Smooth muscle cell (in vitro differentiated cells): ENCODE measurements around the gene HOGA1. TPM values are rescaled to one million over a fixed set of nuclear protein-coding genes. Genes with fewer than 3 reads are reported as not detected.
"Not testable (repeated sequence)": the region's sequence is repeated elsewhere in the genome, so short reads cannot be mapped to it uniquely, and the experiment has no call there.

Experiments
- DNase-seq: peaks from one replicate; lab custom pipeline; 2025; ENCODE audit not compliant: unreplicated experiment; lab: John Stamatoyannopoulos, UW
- H2AFZ ChIP-seq: fragments of 200-600 bp; sonication (generic); 2 replicates; pipeline ENCODE4 v1.6.0; 2016; ENCODE audit warnings: antibody characterized with exemption, low read depth, mild to moderate bottlenecking
- H3F3A ChIP-seq: fragments of 200-600 bp; sonication (generic); 2 replicates; pipeline ENCODE4 v1.6.0; 2017; ENCODE audit warnings: antibody characterized with exemption, low read depth
- H3K27ac ChIP-seq: fragments of 200-600 bp; sonication (generic); 2 replicates; pipeline ENCODE4 v1.5.1; 2016; ENCODE audit warnings: low read depth, mild to moderate bottlenecking
- H3K27me3 ChIP-seq: fragments of 200-600 bp; sonication (generic); 2 replicates; pipeline ENCODE4 v1.6.1; 2016; ENCODE audit warnings: low read depth, mild to moderate bottlenecking
- H3K36me3 ChIP-seq: fragments of 200-600 bp; sonication (generic); 2 replicates; pipeline ENCODE4 v1.5.1; 2016; ENCODE audit warnings: low read depth
- H3K4me1 ChIP-seq: fragments of 200-600 bp; sonication (generic); 2 replicates; pipeline ENCODE4 v1.5.1; 2016; ENCODE audit warnings: low read depth
- H3K4me2 ChIP-seq: fragments of 200-600 bp; sonication (generic); 2 replicates; pipeline ENCODE4 v1.6.0; 2016; ENCODE audit warnings: mild to moderate bottlenecking
- H3K4me3 ChIP-seq: fragments of 200-600 bp; sonication (generic); 2 replicates; pipeline ENCODE4 v1.5.1; 2016; ENCODE audit warnings: mild to moderate bottlenecking
- H3K79me2 ChIP-seq: fragments of 200-600 bp; sonication (generic); 2 replicates; pipeline ENCODE4 v1.6.0; 2016; ENCODE audit warnings: low read depth, mild to moderate bottlenecking
- H3K9ac ChIP-seq: fragments of 200-600 bp; sonication (generic); 2 replicates; pipeline ENCODE4 v1.6.0; 2016; ENCODE audit warnings: low read depth
- H3K9me3 ChIP-seq: fragments of 200-600 bp; sonication (generic); replicated peaks from 2 replicates; pipeline ENCODE4 v1.5.1; 2016; ENCODE audit warnings: low read depth
- H4K20me1 ChIP-seq: fragments of 200-600 bp; sonication (generic); 2 replicates; pipeline ENCODE4 v1.6.0; 2016; ENCODE audit warnings: low read depth
- CTCF ChIP-seq: fragments of 200-600 bp; sonication (generic); IDR thresholded peaks from 2 replicates; pipeline ENCODE4 v1.5.1; 2017; ENCODE audit warnings: borderline replicate concordance, mild to moderate bottlenecking, antibody characterized with exemption; ENCODE audit not compliant: insufficient read depth, poor library complexity, severe bottlenecking
- WGBS: methylation state at CpG from one replicate; pipeline ENCODE4 v1.1.7; 2016; ENCODE audit warnings: low lambda C conversion rate; 5-methylcytosine and 5-hydroxymethylcytosine counted together
- polyA plus RNA-seq: library from polyadenylated mRNA; unstranded; fragments of >200 nt; fragmentation: Nextera tagmentation; extraction: Ambion mirVana; gene quantifications from 2 replicates; pipeline ENCODE4 v1.2.1, GENCODE V29; 2016
- total RNA-seq: library from RNA; depleted of rRNA; stranded (reverse); fragments of >200 nt; gene quantifications from 2 replicates; pipeline ENCODE4 v1.2.3, GENCODE V29; 2014

Gene HOGA1
- total and polyA plus RNA-seq, 2 experiments from 2014 or later: 0.10 TPM; not detected in 1

DNA sequence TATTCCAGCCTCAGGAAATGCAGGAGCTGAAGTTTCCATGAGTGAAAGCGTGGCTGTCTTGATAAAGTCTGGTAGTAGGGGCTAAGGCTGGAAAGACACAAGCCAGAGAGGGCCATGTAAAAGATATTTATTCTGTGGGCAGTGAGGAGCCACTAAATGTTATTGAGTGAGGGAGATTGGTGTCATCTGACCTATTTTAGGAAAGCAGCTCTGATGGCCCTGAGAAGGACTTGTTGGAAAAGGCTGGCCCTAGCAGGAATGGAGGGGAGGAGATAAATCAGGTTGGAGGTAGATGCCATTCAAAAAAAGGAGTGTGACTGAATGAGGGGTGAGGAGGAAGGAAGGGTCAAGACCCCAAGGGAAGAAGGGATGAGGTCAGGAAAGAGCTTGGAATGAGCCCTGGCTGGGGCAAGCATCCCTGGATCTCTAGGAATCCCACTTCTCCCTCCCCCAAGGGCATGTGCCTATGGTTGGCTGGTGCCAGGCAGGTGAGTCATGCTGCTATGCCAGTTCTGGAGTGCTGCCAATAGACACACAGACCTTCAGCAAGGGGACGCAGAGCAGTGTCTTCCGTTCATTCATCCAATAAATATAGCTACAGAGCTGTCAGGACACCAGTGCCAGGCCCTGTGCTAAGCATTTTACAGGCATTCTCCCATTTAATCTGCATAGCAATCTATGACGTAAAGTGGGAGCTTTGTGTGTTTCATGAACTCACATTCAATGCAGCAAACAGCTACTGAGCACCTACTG is 9.6 kb upstream of the HOGA1 start:
- no peak overlapping the region for H3K9ac ChIP-seq
- no peak overlapping the region for H2AFZ ChIP-seq
- DNase-seq: no peak
- H3F3A ChIP-seq: peaks cover 5% of the 10 kb centered on the region
- no peaks in the 10 kb centered on the region for H3K9me3 ChIP-seq
- H4K20me1 ChIP-seq: no peaks in the 10 kb centered on the region
- H3K4me3 ChIP-seq: no peak overlapping the region
- 26% methylated on average over 4 of the region's 4 CpGs for WGBS
- no peaks in the 10 kb centered on the region for H3K36me3 ChIP-seq
- no peaks in the 10 kb centered on the region for H3K27me3 ChIP-seq
- H3K4me2 ChIP-seq: no peak overlapping the region
- H3K79me2 ChIP-seq: no peaks in the 10 kb centered on the region
- no peak for TF ChIP-seq CTCF
- H3K27ac ChIP-seq: peak overlapping the region; percentile 70
- peaks cover 7% of the 10 kb centered on the region for H3K4me1 ChIP-seq

- H3K27ac ChIP-seq: peak overlapping the region; percentile 58
- H3K4me2 ChIP-seq: no peak overlapping the region
- H3K36me3 ChIP-seq: no peaks in the 10 kb centered on the region
- H3K4me3 ChIP-seq: no peak overlapping the region
- H3K79me2 ChIP-seq: no peaks in the 10 kb centered on the region
- H3K4me1 ChIP-seq: peaks cover 7% of the 10 kb centered on the region
- DNase-seq: no peak
- no peak for TF ChIP-seq CTCF
- peaks cover 5% of the 10 kb centered on the region for H3F3A ChIP-seq
- no peaks in the 10 kb centered on the region for H3K9me3 ChIP-seq
- no peaks in the 10 kb centered on the region for H4K20me1 ChIP-seq
- WGBS: 82% methylated on average over 6 of the region's 6 CpGs
- H3K27me3 ChIP-seq: no peaks in the 10 kb centered on the region
- H2AFZ ChIP-seq: no peak overlapping the region
- H3K9ac ChIP-seq: no peak overlapping the region
Measured at GRCh38 chr10:97575127-97575668, 9.0 kb upstream of the HOGA1 start.

DNA sequence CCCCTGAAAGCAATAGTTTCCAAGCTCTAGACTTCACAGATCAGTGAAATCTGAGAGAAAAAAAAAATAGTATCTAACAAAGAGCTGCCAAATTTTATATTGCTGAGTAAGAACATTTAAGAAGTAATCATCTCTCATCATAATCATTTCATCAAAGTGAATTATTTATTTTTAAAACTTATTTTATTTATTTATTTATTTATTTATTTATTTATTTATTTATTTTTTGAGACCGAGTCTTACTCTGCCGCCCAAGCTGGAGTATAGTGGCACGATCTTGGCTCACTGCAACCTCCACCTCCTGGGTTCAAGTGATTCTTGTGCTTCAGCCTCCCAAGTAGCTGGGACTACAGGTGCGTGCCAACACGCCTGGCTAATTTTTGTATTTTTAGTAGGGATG is 7.7 kb upstream of the HOGA1 start:
- H3K4me2 ChIP-seq, H3K27me3 ChIP-seq, H3K27ac ChIP-seq, H3K9ac ChIP-seq, H3K79me2 ChIP-seq, H3K4me1 ChIP-seq, H2AFZ ChIP-seq, H4K20me1 ChIP-seq, H3K9me3 ChIP-seq, DNase-seq, H3F3A ChIP-seq, H3K4me3 ChIP-seq, H3K36me3 ChIP-seq: not testable (repeated sequence)
- WGBS: 36% methylated on average over 5 of the region's 5 CpGs

- H3K79me2 ChIP-seq: no peaks in the 10 kb centered on the region
- no peak overlapping the region for H2AFZ ChIP-seq
- no peak overlapping the region for H3K4me3 ChIP-seq
- 76% methylated on average over 9 of the region's 9 CpGs for WGBS
- TF ChIP-seq CTCF: no peak
- DNase-seq: no peak
- H3K9me3 ChIP-seq: no peaks in the 10 kb centered on the region
- H3F3A ChIP-seq: no peaks in the 10 kb centered on the region
- H3K36me3 ChIP-seq: no peaks in the 10 kb centered on the region
- no peaks in the 10 kb centered on the region for H4K20me1 ChIP-seq
- H3K4me2 ChIP-seq: no peak overlapping the region
- no peak overlapping the region for H3K27ac ChIP-seq
- H3K27me3 ChIP-seq: no peaks in the 10 kb centered on the region
- H3K4me1 ChIP-seq: peaks cover 3% of the 10 kb centered on the region
- no peak overlapping the region for H3K9ac ChIP-seq
Measured at GRCh38 chr10:97577701-97578100, 6.5 kb upstream of the HOGA1 start.
